HuH-7 (cell line): Measurements from ENCODE around the gene MAP1LC3B2.

Experiments
- DNase-seq: peaks from one replicate; pipeline ENCODE4 v3.0.0; 2011; ENCODE audit warnings: low spot score

Gene MAP1LC3B2

DNA sequence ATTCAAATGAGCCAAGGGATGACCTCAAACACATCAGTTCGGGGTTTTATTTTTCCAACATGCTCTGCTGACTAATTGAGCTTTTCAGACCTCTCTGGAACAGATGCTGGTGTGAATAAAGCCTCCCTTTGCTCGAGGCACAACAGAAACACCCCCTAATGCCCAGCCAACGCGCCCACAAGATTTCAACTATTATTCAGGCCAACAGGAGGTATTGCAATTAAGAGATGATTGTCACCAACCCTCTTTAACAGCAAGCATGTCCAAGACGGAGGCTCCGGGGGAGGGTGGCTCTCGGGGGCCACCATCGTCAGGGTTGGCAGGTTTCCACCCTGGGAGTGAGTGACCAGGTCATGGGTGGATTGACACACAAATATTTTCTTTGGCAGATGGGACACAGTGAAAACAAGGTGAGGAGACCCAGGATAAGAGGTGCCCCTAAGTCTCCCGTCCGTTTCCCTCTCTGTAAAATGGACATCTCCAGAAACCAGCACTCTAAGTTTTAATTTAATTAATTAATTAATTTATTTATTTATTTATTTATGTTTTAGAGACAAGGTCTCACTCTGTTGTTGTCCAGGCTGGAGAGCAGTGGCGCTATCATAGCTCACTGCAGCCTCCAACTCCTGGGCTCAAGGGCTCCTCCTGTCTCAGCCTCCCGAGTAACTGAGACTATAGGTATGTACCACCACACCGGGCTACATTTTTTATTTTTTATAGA, 56.1 kb downstream of the MAP1LC3B2 start:
- DNase-seq, result no peak

DNA sequence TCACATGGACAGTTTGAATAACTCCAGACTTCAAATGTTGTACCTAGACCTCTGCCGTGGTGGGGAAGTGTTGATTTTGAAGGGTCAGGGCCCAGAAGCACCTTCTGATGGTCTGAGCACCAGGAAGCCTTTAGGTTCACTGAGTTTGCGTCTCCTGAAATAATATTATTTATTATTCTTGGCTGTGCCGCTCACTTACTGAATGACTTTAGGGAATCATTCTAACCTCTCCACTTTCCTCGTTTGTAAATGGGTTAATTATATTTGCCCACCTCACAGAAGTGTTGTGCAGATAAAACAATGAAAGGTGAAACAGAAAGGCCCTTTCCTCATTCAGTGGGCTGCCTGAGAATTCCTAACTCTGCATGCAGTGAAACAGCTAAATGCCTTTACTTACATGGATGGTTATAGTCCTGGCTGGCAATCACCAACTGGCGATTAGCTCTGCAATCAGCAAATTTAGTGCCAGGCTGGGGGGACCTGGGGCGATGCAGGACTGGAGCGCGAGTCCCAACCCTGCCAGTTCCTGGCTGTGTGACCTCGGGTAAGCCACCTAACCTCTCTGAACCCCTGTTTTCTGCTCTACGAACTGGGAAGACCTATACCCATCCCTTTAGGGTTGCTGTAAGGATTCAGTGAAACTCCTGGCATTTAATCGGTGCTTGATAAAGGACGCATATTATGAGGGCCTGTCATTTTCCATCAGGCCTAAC, 57.5 kb downstream of the MAP1LC3B2 start:
- no peak for DNase-seq

DNA sequence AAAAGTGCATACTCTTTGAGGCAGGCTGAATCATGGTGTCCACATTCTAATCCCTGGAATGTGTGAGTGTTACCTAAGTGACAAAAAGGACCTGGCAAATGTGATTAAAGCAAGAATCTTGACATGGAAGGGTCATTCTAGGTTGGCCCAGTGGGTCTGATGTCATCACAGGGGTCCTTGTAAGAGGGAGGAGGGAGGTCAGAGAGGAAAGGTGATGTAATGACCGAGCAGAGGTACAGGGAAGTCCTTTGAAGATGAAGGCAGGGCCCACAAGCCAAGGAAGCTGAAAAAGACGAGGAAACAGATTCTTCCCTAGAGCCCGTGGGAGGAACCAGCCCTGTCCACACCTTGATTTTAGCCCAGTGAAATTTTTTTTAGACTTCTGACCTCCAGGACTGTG, 60.1 kb downstream of the MAP1LC3B2 start:
- no peak for DNase-seq

DNA sequence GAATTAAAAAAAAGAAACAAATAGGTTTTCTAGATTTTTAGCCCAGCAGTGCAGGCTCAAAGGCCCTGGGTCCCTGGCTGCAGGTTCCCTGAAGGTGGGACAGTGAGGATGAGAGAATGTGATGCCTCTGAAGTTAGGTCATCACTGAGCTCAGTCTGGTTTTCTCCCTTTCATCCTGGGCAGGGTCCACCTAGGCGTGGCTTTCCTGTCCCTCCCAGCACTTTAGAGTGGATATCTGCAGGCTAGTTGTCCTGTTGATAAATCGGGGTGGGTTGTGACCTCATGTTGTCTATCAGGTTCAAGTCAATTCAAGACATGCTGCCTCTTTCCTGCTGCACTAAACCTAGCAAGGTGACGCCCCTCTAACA, 60.9 kb downstream of the MAP1LC3B2 start:
- no peak for DNase-seq

DNA sequence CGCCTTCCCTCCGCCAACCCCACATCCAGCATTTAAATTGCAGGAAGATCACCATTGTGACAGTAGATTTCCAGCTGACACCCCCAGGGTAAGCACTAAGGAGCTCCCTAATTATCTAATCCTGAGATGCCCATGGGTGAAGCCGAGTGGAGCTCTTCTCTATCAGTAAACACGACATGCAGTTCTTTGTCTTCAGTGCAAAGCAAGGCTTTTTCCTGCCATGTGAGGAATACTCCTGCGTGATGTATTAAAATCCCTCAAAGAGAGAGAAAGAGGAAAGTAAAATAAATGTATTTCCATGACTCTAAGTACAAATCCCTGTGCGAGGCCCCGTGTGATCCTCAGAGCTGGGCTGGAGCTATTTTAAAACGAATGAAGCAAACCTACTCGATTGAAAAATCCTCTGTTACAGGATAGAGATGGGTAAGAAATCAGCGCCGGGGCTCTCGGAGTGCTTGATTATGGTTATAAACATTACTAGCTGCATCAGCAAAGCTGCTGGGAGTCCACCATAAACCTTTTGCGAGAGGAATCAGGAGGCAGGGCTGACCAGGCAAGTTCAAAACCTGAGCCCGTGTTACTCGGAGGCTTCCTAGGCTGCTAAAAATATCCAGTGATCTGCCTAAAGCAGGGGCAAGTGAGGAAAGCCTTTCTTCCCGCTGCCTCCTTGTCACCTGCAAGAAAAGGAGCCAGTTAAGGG, 61.5 kb downstream of the MAP1LC3B2 start:
- no peak for DNase-seq

DNA sequence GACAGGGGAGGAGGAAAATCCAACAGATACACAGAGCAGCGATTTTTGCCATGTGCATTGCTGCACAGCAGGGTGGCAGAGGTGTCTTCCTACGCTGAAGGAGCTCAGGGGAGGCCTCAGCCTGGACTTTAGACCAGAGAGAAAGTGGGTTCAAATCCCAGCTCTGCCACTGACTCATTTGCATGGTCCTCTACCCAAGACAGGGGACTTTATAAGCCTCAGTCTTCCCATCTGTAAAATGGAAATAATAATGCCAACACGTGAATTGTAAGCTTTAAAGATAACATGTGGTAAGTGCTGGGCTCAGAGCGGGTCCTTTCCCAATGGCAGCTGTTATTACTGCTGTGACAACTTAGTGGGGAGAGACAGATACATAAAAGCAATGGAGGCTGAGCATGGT, 62.0 kb downstream of the MAP1LC3B2 start:
- DNase-seq, result no peak

DNA sequence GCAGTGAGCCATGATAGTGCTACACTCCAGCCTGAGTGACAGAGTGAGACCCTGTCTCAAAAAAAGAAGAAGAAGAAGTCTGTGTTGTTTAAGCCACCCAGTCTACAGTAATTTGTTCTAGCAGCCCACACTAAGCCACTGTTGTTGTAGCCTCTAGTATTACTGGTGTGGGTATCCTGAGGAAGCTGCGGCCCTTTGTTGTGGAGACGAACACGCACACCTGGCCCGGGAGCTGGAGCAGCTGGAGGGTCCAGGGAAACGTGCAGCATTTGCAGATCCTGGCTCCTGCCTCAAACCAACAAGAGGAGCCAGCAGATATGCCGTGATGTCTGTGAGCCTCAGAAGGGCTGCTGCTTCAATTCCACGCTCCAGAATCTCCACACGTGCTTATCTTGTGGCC, 65.3 kb downstream of the MAP1LC3B2 start:
- no peak for DNase-seq

DNA sequence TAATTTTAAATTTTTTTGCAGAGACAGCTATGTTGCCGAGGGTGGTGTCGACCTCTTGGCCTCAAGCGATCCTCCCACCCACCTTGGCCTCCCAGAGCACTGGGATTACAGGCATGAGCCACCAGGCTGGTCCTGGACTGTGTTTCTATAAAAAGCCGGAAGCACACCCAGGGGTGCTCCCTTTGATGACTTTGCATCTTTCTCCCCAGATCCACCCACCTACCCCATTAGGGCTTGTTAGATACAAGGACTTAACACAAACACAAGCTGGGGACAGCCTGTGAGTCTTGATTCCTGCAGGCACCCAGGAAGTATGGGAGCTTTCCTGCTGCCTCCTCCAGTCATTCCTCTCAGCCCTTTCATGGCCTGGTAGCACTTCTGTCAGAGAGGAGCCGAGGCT, 67.0 kb downstream of the MAP1LC3B2 start:
- DNase-seq, result no peak
